ENCODE measurements around the gene GCKR.

GCKR gene

DNA sequence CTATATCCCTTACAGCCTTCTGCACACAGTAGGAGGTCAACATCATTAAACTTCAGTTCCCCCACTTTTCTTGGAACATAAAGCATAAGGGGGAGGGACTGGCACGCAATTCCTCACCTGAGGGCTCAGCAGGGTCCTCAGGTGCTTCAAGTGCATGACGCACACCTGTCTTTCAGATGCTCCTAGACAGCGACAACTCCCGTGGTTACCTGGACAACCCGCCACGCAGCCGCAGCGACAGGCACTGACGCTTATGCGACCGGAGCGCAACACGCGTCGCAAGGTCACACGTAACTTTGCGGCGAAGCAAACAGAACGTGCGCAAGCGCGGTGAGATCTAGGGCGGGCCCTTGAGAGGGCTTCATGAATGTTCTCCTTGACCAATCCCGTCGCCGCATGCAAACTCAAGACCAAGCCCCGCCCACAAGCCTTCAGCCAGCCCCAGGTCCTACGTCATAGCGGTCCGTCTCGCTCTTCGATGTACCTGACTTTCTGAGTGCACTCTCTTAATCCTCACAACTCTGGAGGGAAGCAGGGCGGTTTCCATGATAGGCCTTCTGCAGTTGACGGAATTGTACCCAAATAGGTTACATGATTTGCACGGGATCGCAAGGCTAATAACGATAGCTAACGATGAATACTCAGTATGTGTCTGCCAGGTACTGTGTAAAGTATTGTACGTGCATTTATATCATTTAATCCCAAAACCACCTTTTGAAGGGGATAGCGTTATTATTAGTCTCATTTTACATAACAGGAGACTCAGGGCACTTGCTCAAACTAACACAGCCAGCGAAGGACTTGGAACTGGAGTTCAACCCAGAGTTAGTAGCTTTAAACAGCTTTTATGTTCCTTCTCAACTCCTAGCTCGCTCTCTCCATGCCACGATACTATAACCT is 6.9 kb upstream of the GCKR start, which contains the start of gene IFT172:
Gene IFT172 (minus strand): TSS at position 246 of the 900 bp plus-strand sequence. CDS start 90 bp downstream, at position 156.
- H3K27me3 ChIP-seq (ENCODE audit: control insufficient read depth, insufficient read depth, low read length) = no peaks in the 10 kb centered on the region
- H3K9me3 ChIP-seq (ENCODE audit: control insufficient read depth, low read length) = no peaks in the 10 kb centered on the region
- peak within 1 kb of the TSS; percentile 75 for H3K4me3 ChIP-seq (ENCODE audit: low read depth, low read length)
- no peak for TF ChIP-seq CTCF (IDR thresholded peaks at IDR 0.05)
- no peaks in the 10 kb centered on the region for H3K36me3 ChIP-seq (ENCODE audit: control insufficient read depth, insufficient read depth, low read length)
- peak within 1 kb of the TSS; percentile 76 for H2AFZ ChIP-seq
- peak within 1 kb of the TSS; percentile 64 for H3K27ac ChIP-seq
- peak within 1 kb of the TSS; percentile 76 for H3K4me2 ChIP-seq (ENCODE audit: low read length)
- peaks cover 5% of the 10 kb centered on the region for H3K4me1 ChIP-seq
- no peak within 1 kb of the TSS for H3K9ac ChIP-seq
- no peaks in the 10 kb centered on the region for H3K79me2 ChIP-seq

DNA sequence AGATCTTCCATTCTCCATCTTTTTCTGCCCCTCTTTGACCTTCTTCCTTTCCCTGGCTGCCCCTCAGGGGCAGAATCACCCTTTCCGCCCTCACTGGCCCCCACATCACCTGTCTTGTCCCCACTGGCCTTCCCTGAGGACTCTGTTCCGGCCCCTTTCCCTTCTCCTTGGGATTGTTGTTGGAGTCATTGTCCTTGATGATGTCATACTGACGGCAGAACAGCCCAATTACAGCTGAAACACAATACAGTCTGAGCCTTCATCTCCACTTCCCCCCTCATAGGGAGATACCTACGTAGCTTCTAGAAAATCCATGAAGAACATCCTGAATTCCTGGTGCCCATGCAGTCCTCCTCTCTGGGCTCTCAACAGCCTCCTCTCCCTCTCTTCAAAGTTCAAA is 4.1 kb upstream of the GCKR start:
- Histone ChIP-seq H3K27me3 (ENCODE audit: control insufficient read depth, insufficient read depth, low read length) (no peaks in the 10 kb centered on the region), H3K36me3 (ENCODE audit: control insufficient read depth, insufficient read depth, low read length) (no peaks in the 10 kb centered on the region), H3K9ac (no peak overlapping the region), H3K4me1 (peaks cover 5% of the 10 kb centered on the region), H3K4me3 (ENCODE audit: low read depth, low read length) (no peak overlapping the region), H3K79me2 (no peaks in the 10 kb centered on the region), H3K9me3 (ENCODE audit: control insufficient read depth, low read length) (no peaks in the 10 kb centered on the region), H3K4me2 (ENCODE audit: low read length) (no peak overlapping the region), H2AFZ (no peak overlapping the region), H3K27ac (no peak overlapping the region)
- no peak for TF ChIP-seq CTCF (IDR thresholded peaks at IDR 0.05)

DNA sequence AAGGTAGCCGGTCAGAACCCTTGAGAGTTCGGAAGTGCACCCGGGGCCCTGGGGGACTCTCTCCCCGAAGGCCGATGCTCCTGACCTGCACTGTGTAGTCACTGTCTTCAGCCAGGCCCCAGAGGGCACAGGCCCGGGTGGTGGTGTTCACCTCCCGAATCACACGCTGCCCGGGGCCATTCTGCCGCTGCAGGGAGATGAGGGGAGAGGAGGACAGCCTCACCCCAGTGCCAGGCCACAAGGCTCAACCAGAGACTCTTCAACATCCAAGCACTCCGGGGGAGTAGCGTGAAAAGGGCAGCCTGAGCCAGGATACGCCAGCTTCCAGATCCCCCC is 2.7 kb upstream of the GCKR start:
- Histone ChIP-seq H3K9ac (no peak overlapping the region), H3K4me3 (ENCODE audit: low read depth, low read length) (peak overlapping the region; percentile 64)

DNA sequence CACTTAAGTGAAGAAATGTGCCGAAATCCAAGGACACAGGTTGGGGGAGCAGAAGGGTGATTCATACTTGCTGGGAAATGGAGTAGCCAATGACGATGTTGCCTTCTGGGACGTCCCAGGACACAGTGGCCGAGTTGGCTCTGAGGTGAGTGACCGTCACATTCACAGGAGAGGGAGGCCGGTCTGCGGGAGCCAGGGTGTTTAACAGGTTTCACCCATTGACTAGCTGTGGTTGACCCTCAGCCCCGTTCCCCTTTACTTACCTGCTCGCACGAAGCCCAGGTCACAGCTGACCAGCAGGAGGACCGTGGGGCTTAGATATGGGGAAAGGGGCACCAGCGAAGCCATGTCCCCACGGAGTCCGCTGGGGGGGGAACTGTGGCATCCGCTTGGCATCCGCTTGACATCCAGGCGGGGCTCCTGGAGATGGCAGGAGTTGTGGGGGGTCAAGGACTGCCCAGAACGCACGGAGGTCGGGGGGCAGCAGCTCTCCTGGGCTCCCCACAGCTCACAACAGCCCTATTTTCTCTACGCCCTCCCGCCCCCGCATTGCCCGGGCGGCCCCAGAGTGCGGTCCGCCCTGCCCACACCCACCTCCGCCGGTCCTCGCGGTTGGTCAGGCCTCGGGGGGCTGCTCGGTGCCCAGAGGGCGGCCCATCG is 2.2 kb upstream of the GCKR start:
- Histone ChIP-seq H3K27me3 (ENCODE audit: control insufficient read depth, insufficient read depth, low read length) (no peaks in the 10 kb centered on the region), H3K4me2 (ENCODE audit: low read length) (peak overlapping the region; percentile 89), H3K4me3 (ENCODE audit: low read depth, low read length) (peak overlapping the region; percentile 64), H3K9ac (no peak overlapping the region), H3K4me1 (peaks cover 5% of the 10 kb centered on the region), H3K36me3 (ENCODE audit: control insufficient read depth, insufficient read depth, low read length) (no peaks in the 10 kb centered on the region), H3K79me2 (no peaks in the 10 kb centered on the region), H3K27ac (no peak overlapping the region), H2AFZ (peak overlapping the region; percentile 77), H3K9me3 (ENCODE audit: control insufficient read depth, low read length) (no peaks in the 10 kb centered on the region)
- TF ChIP-seq CTCF (IDR thresholded peaks at IDR 0.05) = no peak

More for the DNA sequence above, 2.7 kb upstream of the GCKR start:
- Histone ChIP-seq H3K27me3 (ENCODE audit: control insufficient read depth, insufficient read depth, low read length) (no peaks in the 10 kb centered on the region), H3K4me2 (ENCODE audit: low read length) (peak overlapping the region; percentile 89), H3K36me3 (ENCODE audit: control insufficient read depth, insufficient read depth, low read length) (no peaks in the 10 kb centered on the region), H2AFZ (peak overlapping the region; percentile 77), H3K27ac (no peak overlapping the region), H3K79me2 (no peaks in the 10 kb centered on the region), H3K9me3 (ENCODE audit: control insufficient read depth, low read length) (no peaks in the 10 kb centered on the region), H3K4me1 (peaks cover 5% of the 10 kb centered on the region)
- no peak for TF ChIP-seq CTCF (IDR thresholded peaks at IDR 0.05)

All from parathyroid adenoma (tissue), 2 donors.